K562 (cell line): ENCODE data around the gene SPTA1. TPM values are rescaled to one million over a fixed set of nuclear protein-coding genes. Genes with fewer than 3 reads are reported as not detected.

Experiments used
- ATAC-seq: fragments of 200-7000 bp; cut with Tn5 transposase; 3 replicates; pipeline ENCODE4 v1.9.1; 2020; ENCODE audit warnings: moderate library complexity
- BruUV-seq: library from RNA; stranded (reverse); fragments of 400-500 nt; replicated peaks from 2 replicates; lab custom pipeline; 2021; lab: Mats Ljungman, UMichigan
- CTCF ChIA-PET: fragments of 300-600 bp; formaldehyde crosslinking; extraction: SDS; loops from one replicate; lab custom pipeline; 2021; ENCODE audit warnings: low intra/inter-chr PET ratio; lab: Yijun Ruan, JAX
- POLR2A ChIA-PET: fragments of 300-600, 350-650 bp; sonication (Branson Sonifier 250); formaldehyde crosslinking; extraction: SDS; loops from one replicate; lab custom pipeline; 2021; ENCODE audit warnings: antibody characterized with exemption, inconsistent platforms; lab: Yijun Ruan, JAX
- DNase-seq, 4 experiments: peaks; one replicate each; pipeline versions ENCODE4 v3.0.0 to v3.0.0-alpha.2; 2011 to 2018; ENCODE audit warnings: low spot score in 3 of 4, mixed read lengths in 3 of 4; ENCODE audit errors: extremely low read depth in 1 of 4
- FAIRE-seq: peaks from 2 replicates; lab custom pipeline; 2011; peaks lifted over from hg19 to GRCh38; lab: Jason Lieb, UNC
- H2AFZ ChIP-seq: 2 replicates; pipeline ENCODE4 v1.6.0; 2011; ENCODE audit warnings: low read depth, low read length, control low read depth, inconsistent platforms
- H3K27ac ChIP-seq: fragments of 200-600 bp; 3 replicates; pipeline ENCODE4 v1.8.0; 2011; ENCODE audit warnings: low read depth, mild to moderate bottlenecking, control low read depth, inconsistent platforms, low read length, moderate library complexity, mixed read lengths; ENCODE audit errors: extremely low read depth
- H3K27me3 ChIP-seq, 2 experiments: fragments of 300-600 bp in 1 of 2; 2 replicates in 1 of 2; 3 replicates in 1 of 2; pipeline versions ENCODE4 v1.6.0 to v1.8.0; 2011; ENCODE audit warnings: inconsistent platforms in 2 of 2, low read length in 2 of 2, mild to moderate bottlenecking in 1 of 2, mixed read lengths in 1 of 2, moderate library complexity in 1 of 2; ENCODE audit not compliant: control insufficient read depth in 2 of 2, insufficient read depth in 2 of 2
- H3K36me3 ChIP-seq: fragments of 300-600 bp; 3 replicates; pipeline ENCODE4 v1.8.0; 2011; ENCODE audit warnings: mild to moderate bottlenecking, low read length, inconsistent platforms; ENCODE audit not compliant: control insufficient read depth, insufficient read depth
- H3K4me1 ChIP-seq, 2 experiments: fragments of 200-600 bp in 1 of 2; replicated peaks in 1 of 2; 2 replicates in 1 of 2; 3 replicates in 1 of 2; pipeline versions ENCODE4 v1.5.1 to v1.8.0; 2011; ENCODE audit warnings: inconsistent platforms in 2 of 2, low read length in 2 of 2, mild to moderate bottlenecking in 1 of 2, mixed read lengths in 1 of 2, moderate library complexity in 1 of 2; ENCODE audit not compliant: control insufficient read depth in 2 of 2, insufficient read depth in 2 of 2
- H3K4me2 ChIP-seq: 2 replicates; pipeline ENCODE4 v1.6.1; 2011; ENCODE audit warnings: low read length, control low read depth, inconsistent platforms, mixed read lengths; ENCODE audit not compliant: insufficient read depth
- H3K4me3 ChIP-seq: fragments of 200-600 bp; sonication (generic), shearing (Covaris generic); 2 replicates; pipeline ENCODE4 v1.5.1; 2016; ENCODE audit warnings: control low read depth, inconsistent platforms
- H3K79me2 ChIP-seq: fragments of 200-600 bp; 3 replicates; pipeline ENCODE4 v1.8.0; 2011; ENCODE audit warnings: low read length, inconsistent platforms; ENCODE audit not compliant: control insufficient read depth, insufficient read depth
- H3K9ac ChIP-seq, 2 experiments: 2 replicates each; pipeline versions ENCODE4 v1.6.0 to v1.6.1; 2011; ENCODE audit warnings: low read depth in 2 of 2, low read length in 2 of 2, control low read depth in 1 of 2, inconsistent platforms in 1 of 2, mild to moderate bottlenecking in 1 of 2, mixed read lengths in 1 of 2; ENCODE audit not compliant: insufficient read depth in 1 of 2
- H3K9me1 ChIP-seq: one replicate; pipeline ENCODE4 v1.6.0; 2011; ENCODE audit warnings: inconsistent platforms, mild to moderate bottlenecking, low read length, moderate library complexity; ENCODE audit not compliant: control insufficient read depth, insufficient read depth
- H3K9me3 ChIP-seq: replicated peaks from 2 replicates; pipeline ENCODE4 v1.5.1; 2011; ENCODE audit warnings: low read depth, low read length, inconsistent platforms; ENCODE audit not compliant: control insufficient read depth, insufficient read depth
- H4K20me1 ChIP-seq: replicated peaks from 2 replicates; pipeline ENCODE4 v1.6.1; 2011; ENCODE audit warnings: low read length, inconsistent platforms, mixed read lengths; ENCODE audit not compliant: control insufficient read depth, insufficient read depth
- BDP1 ChIP-seq: IDR thresholded peaks from 3 replicates; pipeline ENCODE4 v1.6.1; 2011; ENCODE audit not compliant: insufficient read length, insufficient read depth
- GTF2E2 ChIP-seq: fragments of 200-800 bp; sonication (Bioruptor generic); IDR thresholded peaks from 2 replicates; pipeline ENCODE4 v1.6.1; 2016; ENCODE audit warnings: missing genetic modification characterization, missing compliant biosample characterization
- HDAC1 ChIP-seq, 2 experiments: fragments of 450-650 bp; IDR thresholded peaks; 2 replicates each; pipeline ENCODE4 v1.6.1; 2016 to 2017; ENCODE audit warnings: inconsistent platforms in 1 of 2, mild to moderate bottlenecking in 1 of 2, moderate library complexity in 1 of 2
- MAFF ChIP-seq: IDR thresholded peaks from 2 replicates; pipeline ENCODE4 v1.6.1; 2012; ENCODE audit warnings: low read length, improper control_type of control experiment
- NCOA6 ChIP-seq: fragments of 450-650 bp; IDR thresholded peaks from 2 replicates; pipeline ENCODE4 v1.6.1; 2017; ENCODE audit warnings: mild to moderate bottlenecking
- NFXL1 ChIP-seq: fragments of 450-650 bp; formaldehyde crosslinking; IDR thresholded peaks from 2 replicates; pipeline ENCODE4 v1.4.0; 2021; ENCODE audit warnings: mild to moderate bottlenecking
- PHF8 ChIP-seq: fragments of 200-600 bp; sonication (generic); IDR thresholded peaks from 2 replicates; pipeline ENCODE4 v1.6.1; 2012; ENCODE audit warnings: mixed run types, mild to moderate bottlenecking, inconsistent platforms, low read length, moderate library complexity, borderline replicate concordance
- TAF15 ChIP-seq: fragments of 200-400 bp; formaldehyde crosslinking; IDR thresholded peaks from 2 replicates; pipeline ENCODE4 v1.6.1; 2017; ENCODE audit warnings: mild to moderate bottlenecking, low read depth, low read length, moderate library complexity
- ZNF140 ChIP-seq: fragments of 250-450 bp; sonication (Bioruptor Pico); IDR thresholded peaks from 2 replicates; pipeline ENCODE4 v1.8.0; 2021; ENCODE audit warnings: moderate library complexity, mild to moderate bottlenecking, inconsistent platforms
- ZNF347 ChIP-seq: fragments of 450-650 bp; formaldehyde crosslinking; IDR thresholded peaks from 2 replicates; pipeline ENCODE4 v1.4.0; 2020; ENCODE audit warnings: low read depth, mild to moderate bottlenecking, moderate library complexity
- ZNF639 ChIP-seq, 2 experiments: fragments of 200-800 bp in 1 of 2; sonication (Bioruptor generic) in 1 of 2; sonication (generic) in 1 of 2; formaldehyde crosslinking in 1 of 2; IDR thresholded peaks in 1 of 2; conservative IDR thresholded peaks in 1 of 2; 2 replicates each; pipeline versions ENCODE4 v1.5.0 to v1.6.1; 2016 to 2020; ENCODE audit warnings: missing compliant biosample characterization in 1 of 2, missing genetic modification characterization in 1 of 2, missing genetic modification reagents in 1 of 2
- WGBS: fragments of 100-300 bp; shearing (Covaris generic); methylation state at CpG from one replicate; pipeline ENCODE4 v1.1.6; 2016; ENCODE audit warnings: low coverage, mixed read lengths; ENCODE audit not compliant: insufficient coverage; ENCODE audit errors: missing lambda C conversion rate; 5-methylcytosine and 5-hydroxymethylcytosine counted together
- in situ Hi-C: fragments of 300-500 bp; cut with MboI; formaldehyde crosslinking; loops from 4 replicates; pipeline ENCODE4 v1.15.0; 2018; ENCODE audit warnings: inconsistent platforms, mixed read lengths
- intact Hi-C: fragments of 100-400 bp; cut with micrococcal nuclease; formaldehyde crosslinking; loops from 2 replicates; pipeline ENCODE4 v1.14.2; 2022
- polyA plus RNA-seq, 8 experiments: library from polyadenylated mRNA; depleted of rRNA in 4 of 8; stranded (reverse) in 5 of 8; unstranded in 3 of 8; fragments of >200 nt; fragmentation: Nextera tagmentation in 2 of 8; fragmentation: Illumina TruSeq in 1 of 8; extraction: Ambion mirVana in 2 of 8; extraction: Trizol in 1 of 8; gene quantifications; 2 replicates each; pipeline versions ENCODE4 v1.2.1 to v1.2.3, GENCODE V29; 2011 to 2014; ENCODE audit warnings: inconsistent platforms in 1 of 8, missing spikeins in 1 of 8
- total RNA-seq, 7 experiments: library from RNA; depleted of rRNA in 6 of 7; stranded (reverse); fragments of >200 nt in 6 of 7; fragmentation: Illumina TruSeq in 2 of 7; extraction: Trizol in 2 of 7; gene quantifications; 2 replicates each; pipeline versions ENCODE4 v1.2.1 to v1.2.3, GENCODE V29; 2011 to 2021; ENCODE audit warnings: low replicate concordance in 1 of 7
- TF ChIP-seq, protein P1 (sequence below): fragments of 250-450 bp; sonication (Bioruptor Pico); IDR thresholded peaks from 2 replicates; pipeline ENCODE4 v1.5.0; 2021
- TF ChIP-seq, protein P2 (sequence below): fragments of 450-650 bp; formaldehyde crosslinking; conservative IDR thresholded peaks from 2 replicates; pipeline ENCODE4 v1.4.0; 2022; ENCODE audit warnings: mild to moderate bottlenecking, missing genetic modification characterization
- TF ChIP-seq, protein P3 (sequence below): fragments of 450-650 bp; IDR thresholded peaks from 2 replicates; pipeline ENCODE4 v1.6.1; 2016; ENCODE audit warnings: antibody characterized with exemption
- TF ChIP-seq, protein P4 (sequence below): IDR thresholded peaks from 3 replicates; pipeline ENCODE4 v1.6.1; 2011; ENCODE audit warnings: borderline replicate concordance, mild to moderate bottlenecking, moderate library complexity; ENCODE audit not compliant: insufficient read length; ENCODE audit errors: extremely low read depth

Gene SPTA1
- total and polyA plus RNA-seq, 9 of the 15 experiments (the other 6 are each of a cell fraction or from before 2014, with no cell fraction given), result 11.0 to 62.1 (median 45.9) TPM

DNA sequence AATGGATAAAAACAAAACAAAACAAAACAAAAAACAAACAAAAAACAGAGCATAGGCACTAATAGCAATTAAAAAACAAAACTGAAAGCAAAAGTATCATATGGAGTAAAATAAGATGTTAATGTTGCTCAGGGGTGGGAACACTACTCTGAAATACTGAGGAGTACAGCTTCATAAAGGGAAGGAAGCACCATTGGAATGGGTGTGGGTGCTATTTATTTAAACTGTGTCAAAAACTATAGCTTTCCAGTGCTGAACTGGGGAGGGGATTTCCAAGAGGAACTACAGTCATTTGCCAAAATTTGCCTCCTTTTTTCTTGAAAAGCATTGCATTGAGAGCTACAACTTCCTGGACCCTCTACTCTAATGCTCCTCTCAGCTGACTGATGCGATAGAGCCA lies 40.0 kb downstream of the SPTA1 start:
- Histone ChIP-seq H4K20me1 (no peaks in the 10 kb centered on the region), H3K9ac (no peak overlapping the region), H2AFZ (no peak overlapping the region), H3K4me2 (no peak overlapping the region), H3K79me2 (no peaks in the 10 kb centered on the region), H3K9me3 (no peaks in the 10 kb centered on the region), H3K4me3 (no peak overlapping the region), H3K36me3 (peaks cover 89% of the 10 kb centered on the region), H3K4me1 (no peaks in the 10 kb centered on the region), H3K9me1 (no peaks in the 10 kb centered on the region), H3K27me3 (no peaks in the 10 kb centered on the region), H3K27ac (no peak overlapping the region)
- BruUV-seq, result no TSS peak
- intact Hi-C loops, result no loop called here
- no peak for ATAC-seq
- ChIA-PET CTCF (no interaction called here), POLR2A (interaction anchor here (0.6 to 1.5 kb wide), 5 partner anchors 10 to 687 kb away, joined by 3 to 4 read pairs (median 3); partner anchors contain the start of gene OR6K6)
- in situ Hi-C loops, result no loop called here
- 100% methylated on average over 1 of the region's 1 CpG for WGBS
- DNase-seq, result no peak
- FAIRE-seq, result no peak
- TF ChIP-seq, protein P1, sequence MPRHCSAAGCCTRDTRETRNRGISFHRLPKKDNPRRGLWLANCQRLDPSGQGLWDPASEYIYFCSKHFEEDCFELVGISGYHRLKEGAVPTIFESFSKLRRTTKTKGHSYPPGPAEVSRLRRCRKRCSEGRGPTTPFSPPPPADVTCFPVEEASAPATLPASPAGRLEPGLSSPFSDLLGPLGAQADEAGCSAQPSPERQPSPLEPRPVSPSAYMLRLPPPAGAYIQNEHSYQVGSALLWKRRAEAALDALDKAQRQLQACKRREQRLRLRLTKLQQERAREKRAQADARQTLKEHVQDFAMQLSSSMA (CRISPR knock-in tag), result no peak
- TF ChIP-seq, protein P2, sequence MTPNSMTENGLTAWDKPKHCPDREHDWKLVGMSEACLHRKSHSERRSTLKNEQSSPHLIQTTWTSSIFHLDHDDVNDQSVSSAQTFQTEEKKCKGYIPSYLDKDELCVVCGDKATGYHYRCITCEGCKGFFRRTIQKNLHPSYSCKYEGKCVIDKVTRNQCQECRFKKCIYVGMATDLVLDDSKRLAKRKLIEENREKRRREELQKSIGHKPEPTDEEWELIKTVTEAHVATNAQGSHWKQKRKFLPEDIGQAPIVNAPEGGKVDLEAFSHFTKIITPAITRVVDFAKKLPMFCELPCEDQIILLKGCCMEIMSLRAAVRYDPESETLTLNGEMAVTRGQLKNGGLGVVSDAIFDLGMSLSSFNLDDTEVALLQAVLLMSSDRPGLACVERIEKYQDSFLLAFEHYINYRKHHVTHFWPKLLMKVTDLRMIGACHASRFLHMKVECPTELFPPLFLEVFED (CRISPR knock-in tag), result no peak
- TF ChIP-seq ZNF347 (CRISPR knock-in tag) (no peak), NCOA6 (no peak), NFXL1 (CRISPR knock-in tag) (no peak), TAF15 (no peak), HDAC1 (IDR thresholded peaks at IDR 0.05) (no peak), ZNF140 (no peak), BDP1 (no peak), ZNF639 (CRISPR knock-in tag; conservative IDR thresholded peaks at IDR 0.05 in 1 of 2, IDR thresholded peaks at IDR 0.05 in 1 of 2) (no peak), PHF8 (no peak), GTF2E2 (no peak), MAFF (no peak)
- TF ChIP-seq, protein P3, sequence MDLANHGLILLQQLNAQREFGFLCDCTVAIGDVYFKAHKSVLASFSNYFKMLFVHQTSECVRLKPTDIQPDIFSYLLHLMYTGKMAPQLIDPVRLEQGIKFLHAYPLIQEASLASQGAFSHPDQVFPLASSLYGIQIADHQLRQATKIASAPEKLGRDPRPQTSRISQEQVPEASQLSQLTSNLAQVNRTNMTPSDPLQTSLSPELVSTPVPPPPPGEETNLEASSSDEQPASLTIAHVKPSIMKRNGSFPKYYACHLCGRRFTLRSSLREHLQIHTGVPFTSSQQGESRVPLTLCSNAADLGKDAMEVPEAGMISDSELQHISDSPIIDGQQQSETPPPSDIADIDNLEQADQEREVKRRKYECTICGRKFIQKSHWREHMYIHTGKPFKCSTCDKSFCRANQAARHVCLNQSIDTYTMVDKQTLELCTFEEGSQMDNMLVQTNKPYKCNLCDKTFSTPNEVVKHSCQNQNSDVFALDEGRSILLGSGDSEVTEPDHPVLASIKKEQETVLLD, result no peak
- TF ChIP-seq, protein P4, sequence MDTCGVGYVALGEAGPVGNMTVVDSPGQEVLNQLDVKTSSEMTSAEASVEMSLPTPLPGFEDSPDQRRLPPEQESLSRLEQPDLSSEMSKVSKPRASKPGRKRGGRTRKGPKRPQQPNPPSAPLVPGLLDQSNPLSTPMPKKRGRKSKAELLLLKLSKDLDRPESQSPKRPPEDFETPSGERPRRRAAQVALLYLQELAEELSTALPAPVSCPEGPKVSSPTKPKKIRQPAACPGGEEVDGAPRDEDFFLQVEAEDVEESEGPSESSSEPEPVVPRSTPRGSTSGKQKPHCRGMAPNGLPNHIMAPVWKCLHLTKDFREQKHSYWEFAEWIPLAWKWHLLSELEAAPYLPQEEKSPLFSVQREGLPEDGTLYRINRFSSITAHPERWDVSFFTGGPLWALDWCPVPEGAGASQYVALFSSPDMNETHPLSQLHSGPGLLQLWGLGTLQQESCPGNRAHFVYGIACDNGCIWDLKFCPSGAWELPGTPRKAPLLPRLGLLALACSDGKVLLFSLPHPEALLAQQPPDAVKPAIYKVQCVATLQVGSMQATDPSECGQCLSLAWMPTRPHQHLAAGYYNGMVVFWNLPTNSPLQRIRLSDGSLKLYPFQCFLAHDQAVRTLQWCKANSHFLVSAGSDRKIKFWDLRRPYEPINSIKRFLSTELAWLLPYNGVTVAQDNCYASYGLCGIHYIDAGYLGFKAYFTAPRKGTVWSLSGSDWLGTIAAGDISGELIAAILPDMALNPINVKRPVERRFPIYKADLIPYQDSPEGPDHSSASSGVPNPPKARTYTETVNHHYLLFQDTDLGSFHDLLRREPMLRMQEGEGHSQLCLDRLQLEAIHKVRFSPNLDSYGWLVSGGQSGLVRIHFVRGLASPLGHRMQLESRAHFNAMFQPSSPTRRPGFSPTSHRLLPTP, result no peak
